DND-41 (cell line): Measurements from ENCODE around the gene SELENOI.
"Not testable (repeated sequence)": the region's sequence is repeated elsewhere in the genome, so short reads cannot be mapped to it uniquely, and the experiment has no call there.

ENCODE experiments used
- ATAC-seq: fragments of 200-7000 bp; cut with Tn5 transposase; 3 replicates; pipeline ENCODE4 v1.9.1; 2021; ENCODE audit warnings: low read depth; ENCODE audit not compliant: insufficient read depth
- DNase-seq: peaks from one replicate; pipeline ENCODE4 v3.0.0-alpha.2; 2020
- H2AFZ ChIP-seq: 2 replicates; pipeline ENCODE4 v1.6.0; 2012; ENCODE audit warnings: low read depth, low read length
- H3K27ac ChIP-seq: 2 replicates; pipeline ENCODE4 v1.5.1; 2012; ENCODE audit warnings: low read length, inconsistent platforms
- H3K27me3 ChIP-seq: fragments of 200-600 bp; sonication (generic); 2 replicates; pipeline ENCODE4 v1.6.0; 2012; ENCODE audit warnings: low read length, mild to moderate bottlenecking, inconsistent platforms; ENCODE audit not compliant: insufficient read depth, poor library complexity
- H3K36me3 ChIP-seq: 2 replicates; pipeline ENCODE4 v1.5.1; 2012; ENCODE audit warnings: low read length, inconsistent platforms; ENCODE audit not compliant: insufficient read depth
- H3K4me1 ChIP-seq: 2 replicates; pipeline ENCODE4 v1.5.1; 2012; ENCODE audit warnings: mild to moderate bottlenecking, low read length; ENCODE audit not compliant: insufficient read depth
- H3K4me2 ChIP-seq: 2 replicates; pipeline ENCODE4 v1.6.0; 2012; ENCODE audit warnings: mild to moderate bottlenecking, moderate library complexity, low read length, inconsistent platforms; ENCODE audit not compliant: insufficient read depth
- H3K4me3 ChIP-seq, 2 experiments: fragments of 200-600 bp in 1 of 2; shearing (Covaris generic) in 1 of 2; 2 replicates each; pipeline ENCODE4 v1.5.1; 2012 to 2016; ENCODE audit warnings: inconsistent platforms in 2 of 2, low read length in 2 of 2, mild to moderate bottlenecking in 2 of 2, low read depth in 1 of 2, moderate library complexity in 1 of 2
- H3K79me2 ChIP-seq: 2 replicates; pipeline ENCODE4 v1.6.0; 2012; ENCODE audit warnings: low read length, inconsistent platforms; ENCODE audit not compliant: insufficient read depth
- H3K9ac ChIP-seq: 2 replicates; pipeline ENCODE4 v1.6.0; 2012; ENCODE audit warnings: low read depth, mild to moderate bottlenecking, inconsistent platforms, low read length, moderate library complexity
- H3K9me3 ChIP-seq: 2 replicates; pipeline ENCODE4 v1.5.1; 2012; ENCODE audit warnings: low read length, moderate library complexity, mild to moderate bottlenecking, inconsistent platforms; ENCODE audit not compliant: insufficient read depth, severe bottlenecking
- H4K20me1 ChIP-seq: 2 replicates; pipeline ENCODE4 v1.6.0; 2012; ENCODE audit warnings: low read length; ENCODE audit not compliant: insufficient read depth
- CTCF ChIP-seq: IDR thresholded peaks from 2 replicates; pipeline ENCODE4 v1.5.1; 2012; ENCODE audit warnings: borderline replicate concordance, low read length, moderate library complexity, mild to moderate bottlenecking; ENCODE audit not compliant: poor library complexity, severe bottlenecking; ENCODE audit errors: extremely low read depth
- EZH2 ChIP-seq: IDR thresholded peaks from 3 replicates; pipeline ENCODE4 v1.6.1; 2012; ENCODE audit warnings: borderline replicate concordance, low read depth, mild to moderate bottlenecking, moderate library complexity, low read length, inconsistent platforms; ENCODE audit not compliant: severe bottlenecking

The SELENOI gene

GRCh38 chr2:26317377-26318105, 28.4 kb upstream of the SELENOI start:
- H3K27me3 ChIP-seq: no peaks in the 10 kb centered on the region
- TF ChIP-seq EZH2: no peak
- TF ChIP-seq CTCF: no peak
- no peaks in the 10 kb centered on the region for H3K36me3 ChIP-seq
- no peak overlapping the region for H3K9ac ChIP-seq
- H3K27ac ChIP-seq: no peak overlapping the region
- H3K4me1 ChIP-seq: no peaks in the 10 kb centered on the region
- no peak overlapping the region for H2AFZ ChIP-seq
- no peaks in the 10 kb centered on the region for H3K79me2 ChIP-seq
- H3K9me3 ChIP-seq: no peaks in the 10 kb centered on the region
- DNase-seq (no peak), ATAC-seq (no peak)
- H3K4me2 ChIP-seq: no peak overlapping the region
- H3K4me3 ChIP-seq: no peak overlapping the region
- no peaks in the 10 kb centered on the region for H4K20me1 ChIP-seq

GRCh38 chr2:26318950-26319349, 27.0 kb upstream of the SELENOI start:
- no peak overlapping the region for H3K27ac ChIP-seq
- H3K9me3 ChIP-seq: no peaks in the 10 kb centered on the region
- DNase-seq (no peak), ATAC-seq (no peak)
- H3K79me2 ChIP-seq: no peaks in the 10 kb centered on the region
- no peak overlapping the region for H3K4me3 ChIP-seq
- H3K9ac ChIP-seq: no peak overlapping the region
- no peak for TF ChIP-seq CTCF
- TF ChIP-seq EZH2: no peak
- H3K27me3 ChIP-seq: no peaks in the 10 kb centered on the region
- no peaks in the 10 kb centered on the region for H3K36me3 ChIP-seq
- H3K4me1 ChIP-seq: no peaks in the 10 kb centered on the region
- H4K20me1 ChIP-seq: no peaks in the 10 kb centered on the region
- no peak overlapping the region for H3K4me2 ChIP-seq
- H2AFZ ChIP-seq: no peak overlapping the region

- not testable (repeated sequence) for H2AFZ ChIP-seq, H4K20me1 ChIP-seq, H3K9ac ChIP-seq, ATAC-seq, H3K4me2 ChIP-seq, H3K4me3 ChIP-seq, H3K36me3 ChIP-seq, H3K79me2 ChIP-seq, H3K9me3 ChIP-seq, DNase-seq, H3K4me1 ChIP-seq, H3K27ac ChIP-seq, H3K27me3 ChIP-seq
Observed at GRCh38 chr2:26324479-26324878, 21.5 kb upstream of the SELENOI start.

- H3K4me1 ChIP-seq: peaks cover 3% of the 10 kb centered on the region
- H3K36me3 ChIP-seq: no peaks in the 10 kb centered on the region
- DNase-seq (no peak), ATAC-seq (no peak)
- H3K79me2 ChIP-seq: no peaks in the 10 kb centered on the region
- H4K20me1 ChIP-seq: no peaks in the 10 kb centered on the region
- H3K27ac ChIP-seq: no peak overlapping the region
- H3K9me3 ChIP-seq: no peaks in the 10 kb centered on the region
- TF ChIP-seq EZH2 (no peak), CTCF (no peak)
- H3K4me2 ChIP-seq: no peak overlapping the region
- H3K4me3 ChIP-seq: no peak overlapping the region
- no peak overlapping the region for H2AFZ ChIP-seq
- no peaks in the 10 kb centered on the region for H3K27me3 ChIP-seq
- H3K9ac ChIP-seq: no peak overlapping the region
Observed at GRCh38 chr2:26324903-26325302, 21.0 kb upstream of the SELENOI start.
